Gastrocnemius medialis (tissue), 4 donors: ENCODE results near the gene VTCN1. TPM values are rescaled to one million over a fixed set of nuclear protein-coding genes. Genes with fewer than 3 reads are reported as not detected.

Experiments used
- ATAC-seq, 2 donors: fragments of 150-250 bp; one replicate each; pipeline ENCODE4 v1.9.1; 2016
- DNase-seq, 2 donors: peaks; one replicate each; pipeline ENCODE4 v3.0.0-alpha.2; 2019
- H3K27ac ChIP-seq, 4 donors: fragments of 200-600 bp; sonication (generic); 1 replicate in 1 of 4; 2 replicates in 3 of 4; pipeline ENCODE4 v1.5.1; 2016 to 2018; ENCODE audit warnings: mild to moderate bottlenecking in 2 of 4, moderate library complexity in 1 of 4
- H3K27me3 ChIP-seq, 3 donors: fragments of 200-600 bp; sonication (generic) in 2 of 3; 1 replicate in 1 of 3; 2 replicates in 2 of 3; pipeline versions ENCODE4 v1.5.1 to v1.6.0; 2016 to 2019; ENCODE audit warnings: mild to moderate bottlenecking in 1 of 3, moderate library complexity in 1 of 3
- H3K36me3 ChIP-seq, 2 donors: fragments of 200-600 bp; sonication (generic) in 1 of 2; one replicate each; pipeline ENCODE4 v1.5.1; 2017 to 2018
- H3K4me1 ChIP-seq, 2 donors: fragments of 200-600 bp; sonication (generic) in 1 of 2; one replicate each; pipeline ENCODE4 v1.5.1; 2016 to 2017; ENCODE audit warnings: mild to moderate bottlenecking in 2 of 2
- H3K4me3 ChIP-seq, 4 donors: fragments of 200-600 bp; sonication (generic) in 3 of 4; 1 replicate in 1 of 4; 2 replicates in 3 of 4; pipeline ENCODE4 v1.5.1; 2016 to 2019; ENCODE audit warnings: mild to moderate bottlenecking in 2 of 4
- H3K9me3 ChIP-seq, 3 donors: fragments of 200-600 bp; sonication (generic) in 2 of 3; 1 replicate in 1 of 3; 2 replicates in 2 of 3; pipeline ENCODE4 v1.5.1; 2016 to 2019
- POLR2A ChIP-seq, 2 donors: fragments of 450-650 bp; IDR thresholded peaks; one replicate each; pipeline ENCODE4 v1.6.1; 2017; ENCODE audit warnings: antibody characterized with exemption in 2 of 2, mild to moderate bottlenecking in 2 of 2, moderate library complexity in 2 of 2
- in situ Hi-C, 4 donors: fragments of 200-750 bp; cut with MboI; loops; one replicate each; pipeline versions ENCODE4 v1.15.0 to v1.8.0; 2017; ENCODE audit warnings: low sequenced_read_pairs in 4 of 4
- intact Hi-C: fragments of 100-400 bp; cut with DNase I; formaldehyde crosslinking; loops from one replicate; pipeline ENCODE4 v1.15.1; 2023; ENCODE audit warnings: low total_unique reads
- total RNA-seq, 4 donors: library from RNA; depleted of rRNA; stranded (reverse); fragments of >200 nt; gene quantifications; one replicate each; pipeline versions ENCODE4 v1.1.0 to v1.2.3, GENCODE V29; 2016
- TF ChIP-seq, protein P1 (sequence below), 5 experiments: fragments of 450-650 bp in 3 of 5; fragments of 200-600 bp in 2 of 5; sonication (generic) in 2 of 5; IDR thresholded peaks in 4 of 5; conservative IDR thresholded peaks in 1 of 5; 1 replicate in 4 of 5; 2 replicates in 1 of 5; pipeline ENCODE4 v1.5.1; 2016 to 2019; ENCODE audit warnings: antibody characterized with exemption in 5 of 5, mild to moderate bottlenecking in 3 of 5, moderate library complexity in 3 of 5

VTCN1 gene
- total RNA-seq, 4 donors from 2014 or later: not detected

DNA sequence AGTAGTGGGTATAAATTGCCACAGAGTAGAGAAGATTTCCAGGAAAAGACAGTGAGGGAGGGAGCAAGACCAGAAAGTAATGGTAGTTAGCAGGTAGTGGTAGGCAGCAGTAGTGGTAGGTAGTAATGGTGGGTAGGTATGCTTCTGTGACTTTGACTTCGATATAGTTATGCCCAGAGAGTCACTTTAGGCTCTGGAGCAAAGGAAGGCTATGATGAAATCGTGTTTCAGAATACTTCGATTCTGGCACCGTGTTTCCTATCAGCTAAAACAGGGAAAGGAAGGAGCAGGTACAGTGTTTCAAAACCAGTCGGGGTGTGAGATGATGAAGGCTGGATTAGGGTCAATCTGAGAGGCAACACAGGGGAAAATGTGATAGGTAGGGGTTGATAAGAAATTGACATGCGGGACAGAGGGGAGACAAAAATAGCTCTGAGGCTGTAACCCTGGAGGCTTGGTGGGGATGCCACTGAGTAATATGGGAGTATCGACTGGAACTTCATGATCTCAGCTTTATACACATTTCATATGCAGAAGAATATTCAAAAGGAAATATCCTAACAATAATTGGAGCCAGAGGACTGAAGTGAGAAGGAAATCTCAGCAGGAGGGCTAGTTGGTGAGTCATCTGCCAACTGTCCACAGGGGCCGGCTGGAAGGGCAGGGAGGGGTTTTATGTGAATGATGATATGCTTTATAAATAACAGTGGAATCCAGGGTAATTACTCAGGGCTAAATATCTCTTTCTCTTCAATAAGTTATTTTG, 64.0 kb downstream of the VTCN1 start:
- Histone ChIP-seq H3K27me3 (no peaks in the 10 kb centered on the region), H3K9me3 (no peaks in the 10 kb centered on the region), H3K4me1 (peaks cover 15 to 23% of the 10 kb centered on the region in 2 donors), H3K4me3 (peak overlapping the region in 1 of 4 donors; percentile 0), H3K36me3 (no peaks in the 10 kb centered on the region), H3K27ac (peak overlapping the region in 3 of 4 donors; percentile 53 to 75 (median 65))
- ATAC-seq (peak; percentile 16 to 61), DNase-seq (peak in 1 of 2 donors; percentile 31)
- intact Hi-C loops: no loop called here
- in situ Hi-C loops: no loop called here
- TF ChIP-seq, protein P1, sequence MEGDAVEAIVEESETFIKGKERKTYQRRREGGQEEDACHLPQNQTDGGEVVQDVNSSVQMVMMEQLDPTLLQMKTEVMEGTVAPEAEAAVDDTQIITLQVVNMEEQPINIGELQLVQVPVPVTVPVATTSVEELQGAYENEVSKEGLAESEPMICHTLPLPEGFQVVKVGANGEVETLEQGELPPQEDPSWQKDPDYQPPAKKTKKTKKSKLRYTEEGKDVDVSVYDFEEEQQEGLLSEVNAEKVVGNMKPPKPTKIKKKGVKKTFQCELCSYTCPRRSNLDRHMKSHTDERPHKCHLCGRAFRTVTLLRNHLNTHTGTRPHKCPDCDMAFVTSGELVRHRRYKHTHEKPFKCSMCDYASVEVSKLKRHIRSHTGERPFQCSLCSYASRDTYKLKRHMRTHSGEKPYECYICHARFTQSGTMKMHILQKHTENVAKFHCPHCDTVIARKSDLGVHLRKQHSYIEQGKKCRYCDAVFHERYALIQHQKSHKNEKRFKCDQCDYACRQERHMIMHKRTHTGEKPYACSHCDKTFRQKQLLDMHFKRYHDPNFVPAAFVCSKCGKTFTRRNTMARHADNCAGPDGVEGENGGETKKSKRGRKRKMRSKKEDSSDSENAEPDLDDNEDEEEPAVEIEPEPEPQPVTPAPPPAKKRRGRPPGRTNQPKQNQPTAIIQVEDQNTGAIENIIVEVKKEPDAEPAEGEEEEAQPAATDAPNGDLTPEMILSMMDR (IDR thresholded peaks at IDR 0.05 in 4 of 5, conservative IDR thresholded peaks at IDR 0.05 in 1 of 5): no peak
- no peak for TF ChIP-seq POLR2A (IDR thresholded peaks at IDR 0.05)

DNA sequence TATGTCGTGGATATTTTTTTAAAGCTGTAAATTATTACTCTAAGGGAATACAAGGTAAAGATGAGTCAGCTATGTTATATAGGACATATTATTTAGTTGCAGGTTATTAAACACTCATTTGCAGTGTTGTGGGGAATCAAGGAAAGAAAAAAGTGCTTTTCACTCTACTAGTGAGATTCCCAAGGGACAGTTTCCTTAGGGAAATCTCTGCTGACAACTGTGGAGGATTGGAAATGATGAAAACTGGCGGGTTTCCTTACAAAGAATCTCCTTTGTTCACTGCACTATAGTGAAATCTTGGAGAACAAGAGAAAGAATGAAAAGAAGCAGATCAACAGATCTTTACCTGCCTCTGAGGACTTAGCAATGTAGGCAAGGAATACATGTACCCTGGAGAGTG, 64.7 kb downstream of the VTCN1 start:
- no peaks in the 10 kb centered on the region for H3K36me3 ChIP-seq
- peaks cover 15 to 23% of the 10 kb centered on the region in 2 donors for H3K4me1 ChIP-seq
- TF ChIP-seq, protein P1 (IDR thresholded peaks at IDR 0.05 in 4 of 5, conservative IDR thresholded peaks at IDR 0.05 in 1 of 5): no peak
- no peaks in the 10 kb centered on the region for H3K9me3 ChIP-seq
- intact Hi-C loops (no loop called here), in situ Hi-C loops (no loop called here)
- H3K4me3 ChIP-seq: no peak overlapping the region
- no peaks in the 10 kb centered on the region for H3K27me3 ChIP-seq
- ATAC-seq (no peak), DNase-seq (no peak)
- H3K27ac ChIP-seq: peak overlapping the region in 1 of 4 donors; percentile 75

DNA sequence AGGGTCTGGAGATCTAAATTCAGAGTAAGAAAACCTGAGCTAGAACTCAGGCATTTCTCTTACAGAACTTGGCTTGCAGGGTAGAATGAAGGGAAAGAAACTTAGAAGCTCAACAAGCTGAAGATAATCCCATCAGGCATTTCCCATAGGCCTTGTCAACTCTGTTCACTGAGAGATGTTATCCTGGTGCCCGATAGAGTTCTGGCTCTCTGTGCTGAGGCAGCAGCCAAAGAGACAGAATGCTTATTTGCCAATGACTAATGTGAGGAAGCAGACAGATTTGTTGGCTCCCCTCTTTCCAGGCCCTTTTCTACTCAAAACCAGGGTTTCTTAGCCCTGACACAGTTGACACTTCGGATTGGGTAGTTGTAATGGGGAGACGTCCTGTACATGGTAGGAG, 66.9 kb downstream of the VTCN1 start:
- ATAC-seq (no peak), DNase-seq (no peak)
- Histone ChIP-seq H3K9me3 (no peaks in the 10 kb centered on the region), H3K4me3 (no peak overlapping the region), H3K27me3 (no peaks in the 10 kb centered on the region), H3K36me3 (no peaks in the 10 kb centered on the region), H3K4me1 (peaks cover 13 to 23% of the 10 kb centered on the region in 2 donors), H3K27ac (no peak overlapping the region)
- in situ Hi-C loops: no loop called here
- intact Hi-C loops: no loop called here
- TF ChIP-seq, protein P1 (IDR thresholded peaks at IDR 0.05 in 4 of 5, conservative IDR thresholded peaks at IDR 0.05 in 1 of 5): no peak
- no peak for TF ChIP-seq POLR2A (IDR thresholded peaks at IDR 0.05)

DNA sequence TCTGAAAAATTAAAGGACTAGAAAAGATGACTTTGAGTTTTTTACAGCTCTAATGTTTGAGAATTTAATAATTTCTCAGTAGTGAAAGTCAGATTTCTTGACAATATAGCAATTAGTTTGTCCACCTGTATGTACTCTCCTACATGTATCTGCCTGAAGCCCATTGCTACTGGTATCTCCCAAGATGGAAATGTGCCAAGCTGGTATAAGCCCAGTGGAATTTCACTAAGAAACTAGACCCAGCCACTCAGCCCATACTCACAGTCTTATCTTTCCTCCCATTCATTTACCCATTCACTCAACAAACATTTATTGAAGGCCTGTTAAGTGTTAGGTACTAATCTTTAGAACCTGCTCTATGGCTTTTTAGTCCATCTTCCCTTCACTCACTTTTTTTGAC, 67.6 kb downstream of the VTCN1 start:
- no peak for ATAC-seq
- DNase-seq: no peak
- in situ Hi-C loops: no loop called here
- Histone ChIP-seq H3K27me3 (no peaks in the 10 kb centered on the region), H3K36me3 (no peaks in the 10 kb centered on the region), H3K4me3 (no peak overlapping the region), H3K9me3 (no peaks in the 10 kb centered on the region), H3K27ac (no peak overlapping the region), H3K4me1 (peaks cover 6 to 18% of the 10 kb centered on the region in 2 donors)
- intact Hi-C loops: no loop called here
- no peak for TF ChIP-seq POLR2A (IDR thresholded peaks at IDR 0.05)
- TF ChIP-seq, protein P1 (IDR thresholded peaks at IDR 0.05 in 4 of 5, conservative IDR thresholded peaks at IDR 0.05 in 1 of 5): no peak
